H9 (cell line): ENCODE results near the gene HORMAD2. TPM values are rescaled to one million over a fixed set of nuclear protein-coding genes. Genes with fewer than 3 reads are reported as not detected.
A peak's percentile ranks its signal among the peaks of the same experiment; 100 is the strongest.

ENCODE experiments used
- DNase-seq: peaks from one replicate; pipeline ENCODE4 v3.0.0-alpha.2; 2017
- H2AFZ ChIP-seq: one replicate; pipeline ENCODE4 v1.6.1; 2013; ENCODE audit warnings: mild to moderate bottlenecking, low read length, control low read depth, moderate library complexity
- H2AK5ac ChIP-seq: 2 replicates; pipeline ENCODE4 v1.6.1; 2013; ENCODE audit warnings: low read length, control low read depth, mixed read lengths; ENCODE audit not compliant: insufficient read length
- H2BK120ac ChIP-seq: one replicate; pipeline ENCODE4 v1.6.1; 2013; ENCODE audit warnings: low read depth, mild to moderate bottlenecking, low read length, control low read depth, inconsistent platforms; ENCODE audit not compliant: poor library complexity, severe bottlenecking
- H2BK12ac ChIP-seq: 2 replicates; pipeline ENCODE4 v1.6.1; 2013; ENCODE audit warnings: low read length, control low read depth, mixed read lengths, low read depth; ENCODE audit not compliant: insufficient read length
- H2BK15ac ChIP-seq: 2 replicates; pipeline ENCODE4 v1.6.1; 2013; ENCODE audit warnings: low read depth, low read length, control low read depth
- H2BK20ac ChIP-seq: one replicate; pipeline ENCODE4 v1.6.1; 2013; ENCODE audit warnings: low read depth, mild to moderate bottlenecking, low read length, control low read depth, inconsistent platforms; ENCODE audit not compliant: poor library complexity, severe bottlenecking
- H2BK5ac ChIP-seq: 2 replicates; pipeline ENCODE4 v1.6.1; 2013; ENCODE audit warnings: low read length, control low read depth, mixed read lengths; ENCODE audit not compliant: insufficient read length
- H3K14ac ChIP-seq: 2 replicates; pipeline ENCODE4 v1.6.1; 2013; ENCODE audit warnings: low read length, control low read depth; ENCODE audit not compliant: insufficient read depth
- H3K18ac ChIP-seq: 2 replicates; pipeline ENCODE4 v1.6.1; 2013; ENCODE audit warnings: low read depth, mild to moderate bottlenecking, mixed read lengths, low read length, control low read depth; ENCODE audit not compliant: insufficient read length
- H3K23ac ChIP-seq: 2 replicates; pipeline ENCODE4 v1.6.1; 2013; ENCODE audit warnings: low read length, control low read depth, mixed read lengths, low read depth; ENCODE audit not compliant: insufficient read length
- H3K23me2 ChIP-seq: 2 replicates; pipeline ENCODE4 v1.6.1; 2013; ENCODE audit warnings: low read depth, mild to moderate bottlenecking, mixed read lengths, low read length, control low read depth; ENCODE audit not compliant: insufficient read length, poor library complexity, severe bottlenecking
- H3K27ac ChIP-seq: 2 replicates; pipeline ENCODE4 v1.5.1; 2013; ENCODE audit warnings: low read length, control low read depth, mixed read lengths, low read depth; ENCODE audit not compliant: insufficient read length
- H3K27me3 ChIP-seq: 2 replicates; pipeline ENCODE4 v1.6.1; 2013; ENCODE audit warnings: low read length, control low read depth, inconsistent platforms; ENCODE audit not compliant: insufficient read depth
- H3K4ac ChIP-seq: 2 replicates; pipeline ENCODE4 v1.6.1; 2013; ENCODE audit warnings: low read depth, mild to moderate bottlenecking, control low read depth, inconsistent platforms, low read length, moderate library complexity
- H3K4me1 ChIP-seq: 2 replicates; pipeline ENCODE4 v1.6.1; 2013; ENCODE audit warnings: low read length, control low read depth, inconsistent platforms; ENCODE audit not compliant: insufficient read depth
- H3K4me2 ChIP-seq: 2 replicates; pipeline ENCODE4 v1.6.1; 2013; ENCODE audit warnings: low read length, control low read depth, mixed read lengths; ENCODE audit not compliant: insufficient read length, insufficient read depth
- H3K56ac ChIP-seq: 2 replicates; pipeline ENCODE4 v1.6.1; 2013; ENCODE audit warnings: low read depth, mild to moderate bottlenecking, mixed read lengths, low read length, control low read depth; ENCODE audit not compliant: insufficient read length
- H3K79me1 ChIP-seq: 2 replicates; pipeline ENCODE4 v1.6.1; 2013; ENCODE audit warnings: low read depth, mild to moderate bottlenecking, moderate library complexity, low read length, control low read depth, inconsistent platforms; ENCODE audit not compliant: insufficient read depth, poor library complexity, severe bottlenecking
- H3K79me2 ChIP-seq: 2 replicates; pipeline ENCODE4 v1.6.1; 2013; ENCODE audit warnings: low read length, control low read depth, inconsistent platforms; ENCODE audit not compliant: insufficient read depth
- H3K9ac ChIP-seq: 2 replicates; pipeline ENCODE4 v1.6.1; 2013; ENCODE audit warnings: low read length, control low read depth, mixed read lengths; ENCODE audit not compliant: insufficient read length; ENCODE audit errors: extremely low read depth
- H3K9me3 ChIP-seq: one replicate; pipeline ENCODE4 v1.6.1; 2013; ENCODE audit warnings: low read depth, low read length, inconsistent platforms; ENCODE audit not compliant: control insufficient read depth
- H3T11ph ChIP-seq: one replicate; pipeline ENCODE4 v1.6.1; 2013; ENCODE audit warnings: mild to moderate bottlenecking, low read length, control low read depth, inconsistent platforms
- H4K20me1 ChIP-seq: one replicate; pipeline ENCODE4 v1.6.1; 2013; ENCODE audit not compliant: control insufficient read depth, insufficient read length, insufficient read depth
- H4K5ac ChIP-seq: 2 replicates; pipeline ENCODE4 v1.6.1; 2013; ENCODE audit warnings: low read depth, mild to moderate bottlenecking, mixed read lengths, low read length, control low read depth; ENCODE audit not compliant: insufficient read length
- H4K8ac ChIP-seq: replicated peaks from 2 replicates; pipeline ENCODE4 v1.6.1; 2013; ENCODE audit warnings: low read length, control low read depth, mixed read lengths, low read depth; ENCODE audit not compliant: insufficient read length
- H4K91ac ChIP-seq: 2 replicates; pipeline ENCODE4 v1.6.1; 2013; ENCODE audit warnings: low read depth, mild to moderate bottlenecking, moderate library complexity, mixed read lengths, low read length, control low read depth; ENCODE audit not compliant: insufficient read length
- H3K27ac Mint-ChIP-seq, 3 experiments: 2 replicates in 2 of 3; 3 replicates in 1 of 3; pipeline ENCODE4 v1.8.0; 2020 to 2021; ENCODE audit warnings: mixed read lengths in 3 of 3, mild to moderate bottlenecking in 1 of 3, moderate library complexity in 1 of 3
- H3K27me3 Mint-ChIP-seq: 2 replicates; pipeline ENCODE4 v1.8.0; 2021; ENCODE audit warnings: low read depth, mild to moderate bottlenecking, moderate library complexity, mixed read lengths
- H3K36me3 Mint-ChIP-seq, 3 experiments: 2 replicates in 2 of 3; 3 replicates in 1 of 3; pipeline ENCODE4 v1.8.0; 2020 to 2021; ENCODE audit warnings: low read depth in 3 of 3, mixed read lengths in 3 of 3; ENCODE audit not compliant: insufficient read depth in 1 of 3
- H3K4me1 Mint-ChIP-seq, 2 experiments: 2 replicates each; pipeline ENCODE4 v1.8.0; 2020; ENCODE audit warnings: mixed read lengths in 2 of 2
- H3K4me3 Mint-ChIP-seq, 2 experiments: 2 replicates in 1 of 2; 3 replicates in 1 of 2; pipeline ENCODE4 v1.8.0; 2020 to 2021; ENCODE audit warnings: mild to moderate bottlenecking in 2 of 2, mixed read lengths in 2 of 2, moderate library complexity in 1 of 2
- H3K9me3 Mint-ChIP-seq, 2 experiments: 2 replicates in 1 of 2; 3 replicates in 1 of 2; pipeline ENCODE4 v1.8.0; 2020; ENCODE audit warnings: mild to moderate bottlenecking in 2 of 2, mixed read lengths in 2 of 2, moderate library complexity in 1 of 2
- CTCF ChIP-seq: fragments of 200-600 bp; sonication (generic); conservative IDR thresholded peaks from 3 replicates; pipeline ENCODE4 v1.8.0; 2021; ENCODE audit warnings: antibody characterized with exemption, mild to moderate bottlenecking
- WGBS: extraction: QIAGEN DNeasy Blood & Tissue Kit; methylation state at CpG from one replicate; pipeline ENCODE4 v1.1.7; 2013; ENCODE audit warnings: missing lambda C conversion rate, low lambda C conversion rate, mixed read lengths; ENCODE audit not compliant: insufficient read length; ENCODE audit errors: extremely low coverage; 5-methylcytosine and 5-hydroxymethylcytosine counted together
- total RNA-seq: library from RNA; stranded (reverse); gene quantifications from 2 replicates; pipeline ENCODE4 v1.2.1, GENCODE V29; 2021

HORMAD2 gene
- total RNA-seq, 1 experiment from 2014 or later = not detected

DNA sequence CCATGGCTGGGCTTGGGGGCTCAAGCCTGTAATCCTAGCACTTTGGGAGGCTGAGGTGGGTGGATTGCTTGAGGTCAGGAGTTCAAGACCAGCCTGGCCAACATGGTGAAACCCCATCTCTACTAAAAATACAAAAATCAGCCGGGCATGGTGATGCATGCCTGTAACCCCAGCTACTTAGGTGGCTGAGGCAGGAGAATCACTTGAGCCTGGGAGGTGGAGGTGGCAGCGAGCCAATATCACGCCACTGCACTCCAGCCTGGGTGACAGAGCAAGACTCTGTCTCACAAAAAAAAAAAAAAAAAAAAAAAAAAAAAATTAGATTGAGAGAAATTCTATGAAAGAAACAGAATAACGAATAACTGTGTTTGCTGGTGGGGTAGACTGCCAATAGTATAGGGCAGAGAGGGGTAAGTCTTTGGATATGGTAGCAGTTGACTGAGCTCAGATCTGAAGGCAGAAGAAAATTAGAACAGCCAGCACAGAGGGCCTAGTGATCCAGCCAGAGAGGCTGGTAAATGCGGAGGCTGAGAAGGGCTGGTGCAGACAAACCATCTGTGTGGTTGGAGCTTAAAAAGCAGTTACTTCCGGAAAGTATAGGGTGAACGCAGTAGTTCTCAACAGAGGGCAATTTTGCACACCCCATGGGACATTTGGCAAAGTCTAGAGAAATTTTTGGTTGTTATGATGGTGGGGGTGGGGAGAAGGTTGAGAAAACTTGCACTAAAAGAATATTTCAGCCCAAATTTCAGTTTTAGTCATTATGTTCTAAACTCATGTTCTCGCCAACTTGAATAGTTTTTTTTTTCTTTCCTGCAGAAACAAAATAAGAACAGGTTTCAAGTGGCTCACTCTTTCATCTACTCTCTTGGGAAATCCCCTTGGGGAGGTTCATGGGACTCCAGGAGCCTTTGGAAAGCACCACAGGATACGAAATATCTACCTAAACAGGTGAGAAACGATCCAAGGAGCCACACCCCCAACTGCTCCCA is 1.6 kb upstream of the HORMAD2 start:
- Histone ChIP-seq H3K23me2 (peaks cover 4% of the 10 kb centered on the region), H3K4me2 (no peak overlapping the region), H4K5ac (no peak overlapping the region), H3T11ph (no peak overlapping the region), H3K27ac (no peak overlapping the region), H3K79me2 (no peaks in the 10 kb centered on the region), H3K4me1 (no peaks in the 10 kb centered on the region), H4K91ac (no peak overlapping the region), H3K18ac (no peak overlapping the region), H2AFZ (no peak overlapping the region), H2BK5ac (no peak overlapping the region), H2BK120ac (no peak overlapping the region), H3K9me3 (no peaks in the 10 kb centered on the region), H2BK15ac (no peak overlapping the region), H3K79me1 (no peaks in the 10 kb centered on the region), H3K9ac (no peak overlapping the region), H3K27me3 (no peaks in the 10 kb centered on the region), H2BK20ac (no peak overlapping the region), H3K23ac (no peak overlapping the region), H3K14ac (no peak overlapping the region), H3K56ac (no peak overlapping the region), H4K8ac (no peak overlapping the region), H3K4ac (no peak overlapping the region), H2AK5ac (no peak overlapping the region), H2BK12ac (no peak overlapping the region), H4K20me1 (no peaks in the 10 kb centered on the region)
- peaks cover 16 to 18% of the 10 kb centered on the region in 2 experiments for H3K4me1 Mint-ChIP-seq
- H3K9me3 Mint-ChIP-seq = peaks cover 3 to 4% of the 10 kb centered on the region in 2 experiments; a peak in 3 of 5 replicates
- no peaks in the 10 kb centered on the region; a peak in 1 of 7 replicates for H3K36me3 Mint-ChIP-seq
- H3K27me3 Mint-ChIP-seq = peaks cover 27% of the 10 kb centered on the region
- H3K4me3 Mint-ChIP-seq = no peak overlapping the region
- no CpG with 5 or more reads among the region's 10 CpGs for WGBS
- no peak for DNase-seq
- H3K27ac Mint-ChIP-seq = peak overlapping the region in 1 of 3 experiments; percentile 29; a peak in 1 of 7 replicates
- no peak for TF ChIP-seq CTCF
